DND-41 (cell line): ENCODE results near the gene SLC35B1.

Experiments
- ATAC-seq: fragments of 200-7000 bp; cut with Tn5 transposase; 3 replicates; pipeline ENCODE4 v1.9.1; 2021; ENCODE audit warnings: low read depth; ENCODE audit not compliant: insufficient read depth
- DNase-seq: peaks from one replicate; pipeline ENCODE4 v3.0.0-alpha.2; 2020
- H2AFZ ChIP-seq: 2 replicates; pipeline ENCODE4 v1.6.0; 2012; ENCODE audit warnings: low read depth, low read length
- H3K27ac ChIP-seq: 2 replicates; pipeline ENCODE4 v1.5.1; 2012; ENCODE audit warnings: low read length, inconsistent platforms
- H3K27me3 ChIP-seq: fragments of 200-600 bp; sonication (generic); 2 replicates; pipeline ENCODE4 v1.6.0; 2012; ENCODE audit warnings: low read length, mild to moderate bottlenecking, inconsistent platforms; ENCODE audit not compliant: insufficient read depth, poor library complexity
- H3K36me3 ChIP-seq: 2 replicates; pipeline ENCODE4 v1.5.1; 2012; ENCODE audit warnings: low read length, inconsistent platforms; ENCODE audit not compliant: insufficient read depth
- H3K4me1 ChIP-seq: 2 replicates; pipeline ENCODE4 v1.5.1; 2012; ENCODE audit warnings: mild to moderate bottlenecking, low read length; ENCODE audit not compliant: insufficient read depth
- H3K4me2 ChIP-seq: 2 replicates; pipeline ENCODE4 v1.6.0; 2012; ENCODE audit warnings: mild to moderate bottlenecking, moderate library complexity, low read length, inconsistent platforms; ENCODE audit not compliant: insufficient read depth
- H3K4me3 ChIP-seq, 2 experiments: fragments of 200-600 bp in 1 of 2; shearing (Covaris generic) in 1 of 2; 2 replicates each; pipeline ENCODE4 v1.5.1; 2012 to 2016; ENCODE audit warnings: inconsistent platforms in 2 of 2, low read length in 2 of 2, mild to moderate bottlenecking in 2 of 2, low read depth in 1 of 2, moderate library complexity in 1 of 2
- H3K79me2 ChIP-seq: 2 replicates; pipeline ENCODE4 v1.6.0; 2012; ENCODE audit warnings: low read length, inconsistent platforms; ENCODE audit not compliant: insufficient read depth
- H3K9ac ChIP-seq: 2 replicates; pipeline ENCODE4 v1.6.0; 2012; ENCODE audit warnings: low read depth, mild to moderate bottlenecking, inconsistent platforms, low read length, moderate library complexity
- H3K9me3 ChIP-seq: 2 replicates; pipeline ENCODE4 v1.5.1; 2012; ENCODE audit warnings: low read length, moderate library complexity, mild to moderate bottlenecking, inconsistent platforms; ENCODE audit not compliant: insufficient read depth, severe bottlenecking
- H4K20me1 ChIP-seq: 2 replicates; pipeline ENCODE4 v1.6.0; 2012; ENCODE audit warnings: low read length; ENCODE audit not compliant: insufficient read depth
- CTCF ChIP-seq: IDR thresholded peaks from 2 replicates; pipeline ENCODE4 v1.5.1; 2012; ENCODE audit warnings: borderline replicate concordance, low read length, moderate library complexity, mild to moderate bottlenecking; ENCODE audit not compliant: poor library complexity, severe bottlenecking; ENCODE audit errors: extremely low read depth
- EZH2 ChIP-seq: IDR thresholded peaks from 3 replicates; pipeline ENCODE4 v1.6.1; 2012; ENCODE audit warnings: borderline replicate concordance, low read depth, mild to moderate bottlenecking, moderate library complexity, low read length, inconsistent platforms; ENCODE audit not compliant: severe bottlenecking

Gene SLC35B1

GRCh38 chr17:49699966-49700575, 7.7 kb downstream of the SLC35B1 start:
- DNase-seq: no peak
- Histone ChIP-seq H3K27me3 (no peaks in the 10 kb centered on the region), H3K4me3 (no peak overlapping the region), H3K27ac (no peak overlapping the region), H3K4me1 (no peaks in the 10 kb centered on the region), H3K36me3 (peaks cover 50% of the 10 kb centered on the region), H4K20me1 (no peaks in the 10 kb centered on the region), H2AFZ (no peak overlapping the region), H3K79me2 (no peaks in the 10 kb centered on the region), H3K4me2 (no peak overlapping the region), H3K9me3 (no peaks in the 10 kb centered on the region), H3K9ac (no peak overlapping the region)
- ATAC-seq: no peak
- no peak for TF ChIP-seq EZH2
- TF ChIP-seq CTCF: no peak

GRCh38 chr17:49698005-49698404, 9.8 kb downstream of the SLC35B1 start:
- H3K9me3 ChIP-seq: no peaks in the 10 kb centered on the region
- H3K4me2 ChIP-seq: no peak overlapping the region
- TF ChIP-seq EZH2: no peak
- no peak for TF ChIP-seq CTCF
- DNase-seq: no peak
- H2AFZ ChIP-seq: no peak overlapping the region
- no peaks in the 10 kb centered on the region for H3K4me1 ChIP-seq
- peaks cover 30% of the 10 kb centered on the region for H3K36me3 ChIP-seq
- H4K20me1 ChIP-seq: no peaks in the 10 kb centered on the region
- no peak overlapping the region for H3K4me3 ChIP-seq
- no peak overlapping the region for H3K9ac ChIP-seq
- ATAC-seq: no peak
- no peak overlapping the region for H3K27ac ChIP-seq
- no peaks in the 10 kb centered on the region for H3K27me3 ChIP-seq
- H3K79me2 ChIP-seq: no peaks in the 10 kb centered on the region

- Histone ChIP-seq H3K4me1 (no peaks in the 10 kb centered on the region), H3K27ac (no peak overlapping the region), H3K36me3 (peaks cover 13% of the 10 kb centered on the region; the same call in 1 of the 2 replicates), H4K20me1 (no peaks in the 10 kb centered on the region), H3K9ac (no peak overlapping the region), H3K4me3 (no peak overlapping the region), H3K79me2 (no peaks in the 10 kb centered on the region), H3K9me3 (no peaks in the 10 kb centered on the region), H2AFZ (no peak overlapping the region), H3K4me2 (no peak overlapping the region), H3K27me3 (no peaks in the 10 kb centered on the region)
- ATAC-seq (no peak), DNase-seq (no peak)
- TF ChIP-seq CTCF (no peak), EZH2 (no peak)
Measured at GRCh38 chr17:49696233-49696761, 11.5 kb downstream of the SLC35B1 start.
